NCI-H2227 treated with DMSO at 0.1 percent for 48 hours (cell line): ENCODE measurements around the gene COQ5.
A peak's percentile ranks its signal among the peaks of the same experiment; 100 is the strongest.
"Not testable (repeated sequence)": the region's sequence is repeated elsewhere in the genome, so short reads cannot be mapped to it uniquely, and the experiment has no call there.

Experiments used
- DNase-seq: peaks from one replicate; lab custom pipeline; 2025; lab: John Stamatoyannopoulos, UW

COQ5 gene, protein sequence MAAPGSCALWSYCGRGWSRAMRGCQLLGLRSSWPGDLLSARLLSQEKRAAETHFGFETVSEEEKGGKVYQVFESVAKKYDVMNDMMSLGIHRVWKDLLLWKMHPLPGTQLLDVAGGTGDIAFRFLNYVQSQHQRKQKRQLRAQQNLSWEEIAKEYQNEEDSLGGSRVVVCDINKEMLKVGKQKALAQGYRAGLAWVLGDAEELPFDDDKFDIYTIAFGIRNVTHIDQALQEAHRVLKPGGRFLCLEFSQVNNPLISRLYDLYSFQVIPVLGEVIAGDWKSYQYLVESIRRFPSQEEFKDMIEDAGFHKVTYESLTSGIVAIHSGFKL

DNA sequence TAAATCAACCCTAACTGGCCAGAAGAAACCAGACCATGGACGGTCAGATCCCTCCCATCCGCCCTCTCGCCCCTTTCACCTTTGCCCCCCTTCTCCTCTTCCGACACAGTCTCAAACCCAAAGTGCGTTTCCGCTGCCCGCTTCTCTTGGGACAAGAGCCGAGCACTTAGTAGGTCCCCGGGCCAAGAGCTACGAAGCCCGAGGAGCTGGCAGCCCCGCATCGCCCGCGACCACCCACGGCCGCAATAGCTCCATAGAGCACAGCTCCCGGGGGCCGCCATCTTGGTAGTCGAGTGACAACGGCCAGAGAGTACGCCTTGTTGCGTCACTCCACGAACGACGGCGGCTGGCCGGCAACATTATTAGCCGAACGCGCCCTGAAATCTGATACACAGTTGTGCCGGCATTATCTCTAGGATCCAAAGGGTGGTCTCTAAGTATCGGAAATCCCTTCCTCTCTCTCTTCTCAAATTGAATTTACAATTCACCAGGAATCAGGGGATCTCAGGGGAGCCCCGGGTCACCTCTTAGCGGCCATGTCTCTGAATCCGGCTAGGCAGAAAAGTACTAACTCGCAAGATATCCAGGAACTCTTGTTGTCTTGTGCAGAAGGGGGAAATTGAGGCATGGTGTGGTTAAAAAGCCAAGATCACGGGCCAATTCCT is at the start of gene COQ5:
COQ5 (minus strand) TSS at position 298 of the 665 bp plus-strand sequence; CDS start at position 281, 17 bp downstream.
- DNase-seq: peak; percentile 85

DNA sequence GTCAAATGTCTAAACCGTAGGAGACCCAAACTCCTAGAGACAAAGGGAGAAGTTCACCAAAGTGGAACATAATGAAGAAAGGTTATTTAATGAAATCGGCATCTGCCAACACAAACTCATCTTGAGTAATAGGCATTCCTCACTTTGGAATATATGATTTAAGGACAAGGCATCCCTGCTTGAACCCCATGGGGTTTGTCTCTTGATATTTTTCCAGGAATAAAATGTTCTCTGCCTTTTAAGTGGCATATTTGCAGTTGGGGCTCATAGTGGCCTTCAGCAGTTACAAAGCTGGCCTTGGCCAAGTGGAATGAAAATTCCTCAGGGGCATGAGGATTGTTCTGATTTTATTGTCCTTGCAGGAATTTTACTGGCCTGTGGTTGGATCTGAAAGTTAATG is 45.1 kb upstream of the COQ5 start:
- DNase-seq: no peak

DNA sequence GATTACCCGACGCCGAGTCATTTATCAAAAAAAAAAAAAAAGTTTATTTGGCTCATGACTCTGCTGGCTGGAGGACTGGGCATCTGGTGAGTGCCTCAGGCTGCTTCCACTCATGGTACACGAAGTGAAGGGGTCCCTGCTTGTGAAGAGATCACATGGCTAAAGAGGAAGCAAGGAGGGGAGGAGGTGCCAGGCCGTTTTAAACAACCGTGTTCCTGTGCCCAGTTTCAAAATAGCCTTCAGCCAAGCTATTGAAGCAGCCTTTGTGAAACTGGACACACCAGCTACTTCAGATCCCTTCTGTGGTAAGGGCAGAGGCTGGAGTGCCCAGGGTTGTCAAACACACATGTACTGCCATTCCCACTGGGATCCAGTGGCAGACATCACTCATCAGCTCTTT is 44.6 kb upstream of the COQ5 start:
- DNase-seq: no peak

DNA sequence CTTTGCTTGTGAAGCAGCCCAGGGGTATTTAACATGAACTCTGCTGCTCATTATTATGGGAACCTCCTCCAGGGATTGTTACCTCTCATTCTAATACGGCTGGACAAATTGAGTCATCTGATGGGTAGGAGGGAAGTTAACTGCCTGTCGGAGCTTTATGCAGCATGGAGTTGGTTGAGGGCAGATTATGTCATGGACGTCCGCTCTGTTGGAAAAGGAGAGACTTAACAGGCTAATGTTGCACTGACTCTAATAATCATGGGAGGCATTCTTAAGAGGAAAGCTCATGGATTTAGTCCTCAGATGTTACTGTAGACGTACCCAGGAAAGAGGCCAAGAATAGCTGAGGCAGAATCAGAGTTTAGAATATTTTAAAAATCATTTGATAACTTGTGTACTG is 42.3 kb upstream of the COQ5 start:
- DNase-seq: no peak

DNA sequence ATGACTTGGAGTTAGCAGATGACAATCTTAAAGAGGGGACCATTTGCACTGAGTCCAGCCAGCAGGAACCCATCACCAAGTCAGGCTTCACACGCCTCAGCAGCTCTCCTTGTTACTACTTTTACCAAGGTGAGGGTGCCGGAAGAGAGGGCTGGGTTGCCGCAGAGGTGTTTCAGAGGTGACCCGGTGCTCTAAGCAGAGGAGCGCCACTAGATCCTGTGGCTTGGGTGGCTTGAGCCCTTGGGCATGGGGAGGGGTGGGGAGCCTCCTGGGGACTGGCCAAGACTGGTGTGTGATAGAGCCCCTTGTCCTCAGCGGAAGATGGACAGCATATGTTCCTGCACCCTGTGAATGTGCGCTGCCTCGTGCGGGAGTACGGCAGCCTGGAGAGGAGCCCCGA is 34.5 kb upstream of the COQ5 start:
- DNase-seq: no peak

DNA sequence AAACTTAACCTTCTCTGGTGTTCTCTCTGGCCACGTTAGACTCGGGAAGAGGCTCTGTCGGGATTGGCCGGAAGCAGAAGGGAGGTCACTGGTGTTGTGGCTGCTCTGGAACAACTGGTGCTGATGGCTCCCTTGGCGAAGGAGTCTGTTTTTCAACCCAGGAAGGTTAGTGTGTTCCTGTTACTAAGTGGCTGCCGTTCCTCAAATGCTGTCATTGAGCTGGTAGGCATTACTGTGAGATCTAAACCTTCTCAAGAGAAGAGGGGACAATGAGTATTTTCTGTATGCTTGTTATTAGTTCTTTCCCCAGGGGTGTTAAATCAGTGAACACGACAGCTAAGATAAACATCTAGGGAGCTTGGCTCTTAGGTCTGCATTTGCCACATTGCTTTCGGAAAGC is 33.9 kb upstream of the COQ5 start:
- no peak for DNase-seq

DNA sequence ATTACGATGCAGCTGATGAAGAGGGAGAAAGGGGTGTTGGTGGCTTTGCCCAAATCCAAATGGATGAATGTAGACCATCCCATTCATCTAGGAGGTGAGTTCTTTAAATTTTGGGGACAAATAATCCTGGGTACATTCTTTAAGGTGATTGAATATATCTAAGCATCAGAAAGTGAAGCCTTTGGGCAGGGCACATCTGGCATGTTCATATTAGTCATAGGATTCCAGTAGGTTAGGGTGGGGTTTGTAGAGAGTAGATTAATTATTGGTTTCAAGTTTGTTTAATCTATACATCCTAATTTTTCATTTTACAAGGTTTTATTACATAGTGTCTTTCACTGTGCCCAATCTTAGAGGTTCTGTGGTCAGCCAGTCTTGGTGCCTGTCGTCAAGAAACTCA is 28.6 kb upstream of the COQ5 start:
- no peak for DNase-seq

DNA sequence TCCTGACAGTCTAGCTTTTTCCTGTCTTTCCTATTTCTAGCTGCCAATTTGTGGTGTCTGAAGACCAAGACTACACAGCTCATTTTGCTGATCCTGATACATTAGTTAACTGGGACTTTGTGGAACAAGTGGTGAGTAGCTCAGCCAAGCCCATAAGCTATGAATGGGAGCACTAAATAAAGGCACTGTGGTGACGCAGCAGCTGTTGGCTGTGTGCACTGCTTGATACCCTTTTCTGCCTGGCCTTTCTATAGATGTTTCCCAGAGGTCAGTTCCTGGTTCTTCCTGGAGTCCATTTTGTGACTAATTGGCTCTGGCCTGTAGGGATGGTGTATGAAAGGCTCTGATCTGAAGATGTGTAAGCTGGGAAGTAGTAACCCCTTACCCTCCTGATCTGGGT is 25.7 kb upstream of the COQ5 start:
- DNase-seq: no peak

DNA sequence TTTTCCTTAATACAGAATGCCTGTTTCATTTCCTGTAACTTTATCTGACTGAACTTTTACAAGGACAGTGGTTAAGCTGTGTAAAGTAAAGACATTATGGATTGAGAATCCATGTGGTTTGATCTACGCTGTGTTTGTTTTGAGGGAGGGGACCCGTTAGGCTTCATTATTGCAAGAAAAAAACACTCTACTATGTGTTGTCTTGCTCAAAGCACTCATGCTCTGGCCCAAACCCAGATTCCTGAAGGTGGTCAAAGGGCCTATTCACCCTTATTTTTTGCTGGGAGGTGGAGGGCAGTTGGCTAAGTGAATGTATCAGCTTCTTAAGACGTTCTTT is 17.1 kb upstream of the COQ5 start:
- DNase-seq: no peak

DNA sequence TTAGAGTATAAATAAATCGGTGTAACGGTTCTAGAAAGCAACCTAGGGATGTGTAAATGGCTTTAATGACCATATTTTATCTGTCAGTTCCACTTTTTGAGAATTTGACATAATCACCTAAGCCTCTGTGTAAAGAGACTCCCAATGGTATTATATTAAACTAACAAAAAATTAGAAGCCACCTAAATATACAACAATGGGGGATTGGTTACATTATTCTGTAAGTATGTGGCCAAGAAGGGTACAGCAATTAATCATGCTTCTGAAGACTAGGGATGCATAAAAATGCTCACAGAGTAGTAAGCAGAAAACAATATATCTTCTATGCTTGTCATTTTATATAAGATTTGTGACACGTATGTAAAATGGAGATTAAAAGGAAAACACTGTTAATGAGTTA is 15.7 kb upstream of the COQ5 start:
- DNase-seq: no peak

DNA sequence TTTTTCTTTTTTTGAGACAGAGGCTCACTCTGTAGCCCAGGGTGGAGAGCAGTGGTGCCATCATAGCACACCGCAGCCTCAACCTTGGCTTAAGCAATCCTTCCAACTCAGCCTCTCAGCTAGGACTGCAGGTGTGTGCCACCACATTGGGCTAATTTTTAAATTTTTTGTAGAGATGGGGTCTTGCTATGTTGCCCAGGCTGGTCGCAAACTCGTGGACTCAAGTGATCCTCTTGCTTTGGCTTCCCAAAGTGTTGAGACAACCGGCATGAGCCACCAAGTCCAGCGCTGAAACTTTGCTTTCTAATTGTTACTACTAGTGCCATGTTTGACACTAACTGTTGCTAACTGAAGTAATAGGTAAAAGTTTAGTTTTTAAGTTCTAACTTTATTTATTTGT is 13.2 kb upstream of the COQ5 start:
- DNase-seq: no peak

DNA sequence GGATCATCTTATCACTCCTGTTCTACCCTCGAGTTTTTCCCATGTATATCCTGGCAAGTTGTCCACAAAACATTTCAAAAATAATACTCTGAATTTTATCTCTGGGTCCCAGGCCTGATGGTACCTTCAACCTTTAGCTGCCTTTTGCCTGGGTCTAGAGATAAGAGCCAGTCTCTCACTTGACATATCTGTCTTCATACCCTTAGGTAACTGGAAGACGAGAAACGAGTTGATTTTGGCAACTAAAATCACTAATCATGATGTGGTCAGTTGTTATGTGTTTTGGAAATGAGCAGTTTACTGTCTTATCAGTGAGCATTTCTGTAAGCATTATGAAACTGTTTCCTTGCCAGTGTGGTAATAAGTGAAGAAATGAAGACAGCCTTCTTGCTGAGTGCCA is 11.5 kb upstream of the COQ5 start:
- DNase-seq: no peak

DNA sequence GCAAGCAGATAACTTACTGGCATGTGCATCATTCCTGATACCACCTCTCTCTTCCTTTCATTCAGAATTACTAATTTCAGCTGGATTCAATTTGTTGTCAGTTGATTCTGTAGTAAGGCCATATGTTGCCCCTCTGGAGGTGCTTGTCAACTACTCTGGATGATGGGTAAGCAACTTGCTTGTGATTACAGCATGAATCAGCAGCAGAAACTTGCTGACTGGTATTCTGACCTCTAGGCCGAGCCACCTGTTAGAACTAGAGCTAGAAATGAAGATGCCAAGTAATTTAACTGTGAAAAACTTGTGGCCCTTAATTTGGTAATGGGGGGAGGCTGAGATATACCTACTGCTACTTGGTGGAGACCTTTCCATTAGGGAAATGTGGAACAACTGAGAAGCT is 10.3 kb upstream of the COQ5 start:
- no peak for DNase-seq

DNA sequence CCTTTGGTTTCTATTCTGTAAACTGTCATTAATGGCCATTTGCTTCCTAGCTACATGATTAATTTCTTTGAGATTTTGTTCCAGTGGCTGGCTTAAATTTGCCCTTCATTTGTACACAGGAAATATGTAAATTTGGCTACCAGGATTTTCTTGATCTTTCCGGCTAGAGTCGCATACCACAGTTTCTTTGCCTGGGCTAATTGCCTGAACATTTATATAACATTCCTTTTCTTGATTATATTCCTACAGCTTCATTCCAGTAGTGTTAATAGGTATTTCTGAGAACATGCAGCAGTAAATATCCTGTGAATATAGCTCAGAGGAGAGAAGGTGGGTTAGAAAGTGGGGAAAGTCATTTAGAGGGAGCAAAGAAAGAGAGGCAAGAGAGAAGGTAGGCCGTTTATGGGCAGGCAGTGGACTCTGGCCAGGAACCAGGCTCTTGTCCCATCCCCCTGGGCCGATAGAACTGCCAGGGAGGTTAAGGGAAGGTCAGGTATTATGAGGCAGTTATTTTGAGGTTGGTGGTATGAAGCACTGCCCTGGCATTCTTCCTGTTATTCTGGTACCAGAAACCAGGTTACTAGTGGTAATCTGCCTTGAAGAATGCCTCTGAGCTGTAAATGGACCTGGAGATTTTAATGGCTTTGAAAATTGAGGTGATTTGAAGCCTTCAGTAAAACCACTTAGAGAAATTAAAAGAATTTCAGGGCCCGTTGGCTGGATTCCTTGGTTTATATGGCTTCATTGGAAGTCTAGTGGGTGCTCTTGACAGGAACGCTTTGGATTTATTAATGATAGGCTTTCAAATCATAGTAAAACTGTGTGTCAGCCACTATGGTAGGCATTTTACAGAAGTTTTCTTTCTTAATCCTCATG is 9.6 kb upstream of the COQ5 start:
- no peak for DNase-seq

DNA sequence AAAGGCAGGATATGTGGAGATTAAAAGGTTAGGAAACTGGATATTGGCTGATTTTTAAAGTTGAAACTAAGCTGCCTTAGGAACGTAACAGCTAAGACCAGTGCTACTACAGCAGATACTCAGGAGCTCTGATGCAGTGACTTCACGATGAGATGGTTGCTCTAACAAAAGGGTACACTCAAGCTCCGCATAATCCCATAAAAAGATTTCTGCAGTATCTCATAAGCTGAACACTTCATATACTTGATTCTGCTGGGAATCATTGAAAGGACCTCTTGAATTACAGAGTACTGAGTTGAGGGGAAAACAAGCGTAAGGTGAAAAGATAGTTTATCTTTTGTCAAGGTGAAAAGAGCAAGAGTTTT is 8.9 kb upstream of the COQ5 start:
- no peak for DNase-seq

DNA sequence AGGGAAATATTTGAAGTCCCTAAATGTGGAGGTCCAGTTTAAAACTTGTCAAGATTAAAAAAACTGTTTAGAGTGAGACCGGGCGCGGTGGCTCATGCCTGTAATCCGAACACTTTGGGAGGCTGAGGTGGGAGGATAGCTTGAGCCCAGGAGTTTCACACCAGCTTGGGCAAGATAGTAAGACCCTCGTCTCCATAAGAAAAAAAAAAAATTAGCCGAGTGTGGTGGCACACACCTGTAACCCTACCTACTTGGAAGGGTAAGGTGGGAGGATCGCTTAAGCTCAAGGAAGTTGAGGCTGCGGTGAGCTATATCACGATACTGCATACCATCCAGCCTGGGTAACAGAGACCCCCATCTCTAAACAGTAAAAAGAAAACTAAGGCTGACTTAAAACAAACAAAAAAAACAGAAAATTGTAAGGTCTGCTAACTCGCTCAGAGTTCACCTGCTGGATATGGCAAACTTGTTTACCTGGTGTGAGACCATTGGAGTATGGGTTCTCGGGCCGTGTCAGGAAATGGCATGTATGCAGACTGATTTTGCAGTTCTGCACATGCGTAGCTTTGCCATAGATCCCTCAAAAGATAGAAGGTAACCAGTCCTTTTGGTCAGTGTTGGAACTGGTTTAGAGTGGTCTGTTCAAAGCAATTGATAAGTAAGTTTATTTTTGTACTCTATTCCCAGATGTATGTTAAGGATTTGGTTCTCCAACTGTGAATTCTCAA is 7.3 kb upstream of the COQ5 start:
- no peak for DNase-seq

DNA sequence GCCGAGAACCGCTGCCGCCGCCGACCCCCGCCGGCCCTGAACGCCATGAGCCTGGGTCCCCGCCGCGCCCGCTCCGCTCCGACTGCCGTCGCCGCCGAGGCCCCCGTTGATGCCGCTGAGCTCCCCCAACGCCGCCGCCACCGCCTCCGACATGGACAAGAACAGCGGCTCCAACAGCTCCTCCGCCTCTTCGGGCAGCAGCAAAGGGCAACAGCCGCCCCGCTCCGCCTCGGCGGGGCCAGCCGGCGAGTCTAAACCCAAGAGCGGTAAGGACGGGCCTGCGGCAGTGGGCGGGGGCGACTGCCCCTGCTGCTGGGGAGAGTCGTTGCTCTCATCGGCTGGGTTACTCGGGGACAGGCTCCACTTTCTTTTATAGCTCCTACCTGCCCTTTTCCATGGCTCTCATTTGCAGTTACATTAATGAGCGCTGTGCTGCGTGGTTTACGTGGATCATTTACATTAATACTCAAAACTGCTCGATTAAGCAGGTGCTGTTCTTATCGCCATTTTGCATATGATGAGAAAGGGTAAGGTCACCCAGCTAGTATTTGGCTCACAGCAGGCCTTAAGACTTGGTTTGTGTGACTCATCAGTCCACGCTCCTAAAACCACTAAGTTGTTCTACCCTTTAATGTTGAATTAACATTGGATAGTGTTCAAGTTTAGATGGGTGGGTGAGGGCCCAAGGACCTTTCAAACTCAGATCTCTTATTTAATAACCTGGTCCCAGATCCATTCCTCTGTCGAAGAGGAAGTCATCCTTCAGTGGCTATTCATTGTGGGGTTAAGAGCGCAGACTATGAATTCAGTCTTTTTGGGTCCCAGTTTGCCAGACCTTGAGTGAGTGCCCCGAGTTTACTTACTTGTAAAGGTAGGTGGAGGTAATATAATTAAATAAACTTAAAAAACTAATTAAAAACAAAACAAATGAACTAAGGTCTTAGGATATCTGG is 6.0 kb upstream of the COQ5 start:
- peak; percentile 49 for DNase-seq

DNA sequence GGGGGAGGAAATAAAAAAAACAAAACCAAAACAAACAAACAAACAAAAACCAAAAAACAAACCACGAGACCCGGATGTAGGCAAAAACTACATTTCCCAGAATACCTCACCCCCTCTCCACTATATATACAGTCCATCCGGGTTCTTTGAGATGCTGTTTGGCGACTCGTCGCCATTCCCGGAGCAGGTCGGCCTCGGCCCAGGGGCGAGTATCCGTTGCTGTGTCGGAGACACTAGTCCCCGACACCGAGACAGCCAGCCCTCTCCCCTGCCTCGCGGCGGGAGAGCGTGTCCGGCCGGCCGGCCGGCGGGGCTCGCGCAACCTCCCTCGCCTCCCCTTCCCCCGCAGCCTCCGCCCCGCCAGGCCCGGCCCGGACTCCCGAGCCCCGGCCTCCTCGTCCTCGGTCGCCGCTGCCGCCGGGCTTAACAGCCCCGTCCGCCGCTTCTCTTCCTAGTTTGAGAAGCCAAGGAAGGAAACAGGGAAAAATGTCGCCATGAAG is 5.3 kb upstream of the COQ5 start, which contains the start of gene RNF10:
RNF10 (plus strand) TSS at position 154 of the 500 bp plus-strand sequence. CDS start 456 bp downstream, outside the sequence.
- DNase-seq: peak; percentile 93

DNA sequence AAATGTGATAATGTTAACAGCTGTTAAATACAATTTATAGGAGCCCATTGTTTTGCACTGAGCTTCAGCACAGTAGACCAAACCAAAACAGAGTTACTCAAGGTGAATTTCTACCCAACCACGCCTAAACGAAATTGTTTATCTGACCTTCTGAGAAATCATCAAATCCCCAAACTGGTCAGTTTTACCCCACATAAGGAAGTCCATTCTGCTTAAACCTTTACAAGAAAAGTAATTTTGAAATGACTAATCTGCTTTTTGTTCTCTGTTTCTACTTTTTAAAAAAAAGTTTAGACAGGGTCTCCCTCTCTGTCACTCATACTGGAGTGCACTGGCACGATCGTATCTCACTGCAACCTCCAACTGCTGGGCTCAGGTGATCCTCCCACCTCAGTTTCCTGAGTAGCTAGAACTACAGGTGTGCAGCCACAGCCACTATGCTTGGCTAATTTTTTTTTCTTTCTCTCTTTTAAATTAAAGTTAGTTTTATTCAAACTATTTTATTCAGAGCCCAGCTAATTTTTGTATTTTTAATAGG is 3.8 kb upstream of the COQ5 start:
- no peak for DNase-seq

DNA sequence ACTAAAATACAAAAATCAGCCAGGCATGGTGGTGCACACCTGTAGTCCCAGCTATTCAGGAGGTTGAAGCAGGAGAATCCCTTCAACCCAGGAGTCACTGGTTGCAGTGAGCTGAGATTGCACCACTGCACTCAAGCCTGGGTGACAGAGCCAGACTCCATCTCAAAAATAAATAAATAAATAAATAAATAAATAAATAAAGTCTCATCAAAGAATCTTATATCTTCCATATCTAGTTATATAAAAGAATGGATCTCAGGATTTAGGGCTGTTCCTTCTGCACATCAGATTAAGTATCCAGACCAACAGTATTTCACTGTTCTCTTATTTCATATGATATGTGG is 1.4 kb upstream of the COQ5 start:
- not testable (repeated sequence) for DNase-seq
